ENCODE results near the gene TTC39B. TPM values are rescaled to one million over a fixed set of nuclear protein-coding genes. Genes with fewer than 3 reads are reported as not detected.

Gene TTC39B
- total RNA-seq, 4 donors from 2014 or later: 3.4 to 11.2 (median 4.3) TPM

DNA sequence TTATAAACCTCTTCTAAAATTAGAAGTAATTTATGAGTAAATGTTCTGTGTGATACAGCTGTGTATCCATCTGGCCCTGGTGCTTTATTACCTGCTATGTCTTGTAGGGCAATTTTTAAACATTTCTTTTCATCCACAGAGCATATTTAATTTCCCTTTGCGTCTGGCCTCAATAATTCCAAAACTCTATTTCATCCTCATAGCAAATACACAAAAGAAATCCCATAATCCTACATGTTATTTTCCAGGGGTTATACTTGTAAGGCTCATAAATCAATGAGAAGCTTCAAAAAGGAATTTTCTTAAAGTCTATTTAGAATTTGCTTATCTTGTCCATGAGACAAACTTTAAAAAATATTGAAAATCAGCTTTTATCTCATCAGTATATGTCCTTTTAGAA is 167.0 kb downstream of the TTC39B start:
- TF ChIP-seq, protein P1, sequence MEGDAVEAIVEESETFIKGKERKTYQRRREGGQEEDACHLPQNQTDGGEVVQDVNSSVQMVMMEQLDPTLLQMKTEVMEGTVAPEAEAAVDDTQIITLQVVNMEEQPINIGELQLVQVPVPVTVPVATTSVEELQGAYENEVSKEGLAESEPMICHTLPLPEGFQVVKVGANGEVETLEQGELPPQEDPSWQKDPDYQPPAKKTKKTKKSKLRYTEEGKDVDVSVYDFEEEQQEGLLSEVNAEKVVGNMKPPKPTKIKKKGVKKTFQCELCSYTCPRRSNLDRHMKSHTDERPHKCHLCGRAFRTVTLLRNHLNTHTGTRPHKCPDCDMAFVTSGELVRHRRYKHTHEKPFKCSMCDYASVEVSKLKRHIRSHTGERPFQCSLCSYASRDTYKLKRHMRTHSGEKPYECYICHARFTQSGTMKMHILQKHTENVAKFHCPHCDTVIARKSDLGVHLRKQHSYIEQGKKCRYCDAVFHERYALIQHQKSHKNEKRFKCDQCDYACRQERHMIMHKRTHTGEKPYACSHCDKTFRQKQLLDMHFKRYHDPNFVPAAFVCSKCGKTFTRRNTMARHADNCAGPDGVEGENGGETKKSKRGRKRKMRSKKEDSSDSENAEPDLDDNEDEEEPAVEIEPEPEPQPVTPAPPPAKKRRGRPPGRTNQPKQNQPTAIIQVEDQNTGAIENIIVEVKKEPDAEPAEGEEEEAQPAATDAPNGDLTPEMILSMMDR (IDR thresholded peaks at IDR 0.05; ENCODE audit: low read depth): no peak

GRCh38 chr9:15139469-15139868 is 167.5 kb downstream of the TTC39B start:
- TF ChIP-seq, protein P1 (IDR thresholded peaks at IDR 0.05; ENCODE audit: low read depth): no peak

GRCh38 chr9:15138357-15138686 is 168.7 kb downstream of the TTC39B start:
- TF ChIP-seq, protein P1 (IDR thresholded peaks at IDR 0.05; ENCODE audit: low read depth): no peak

GRCh38 chr9:15137658-15138356 is 169.2 kb downstream of the TTC39B start:
- TF ChIP-seq, protein P1 (IDR thresholded peaks at IDR 0.05; ENCODE audit: low read depth): no peak

GRCh38 chr9:15137089-15137488 is 169.9 kb downstream of the TTC39B start:
- TF ChIP-seq, protein P1 (IDR thresholded peaks at IDR 0.05; ENCODE audit: low read depth): no peak

- TF ChIP-seq, protein P1 (IDR thresholded peaks at IDR 0.05; ENCODE audit: low read depth): no peak
These were observed 170.4 kb downstream of the TTC39B start for GRCh38 chr9:15136646-15137045.

DNA sequence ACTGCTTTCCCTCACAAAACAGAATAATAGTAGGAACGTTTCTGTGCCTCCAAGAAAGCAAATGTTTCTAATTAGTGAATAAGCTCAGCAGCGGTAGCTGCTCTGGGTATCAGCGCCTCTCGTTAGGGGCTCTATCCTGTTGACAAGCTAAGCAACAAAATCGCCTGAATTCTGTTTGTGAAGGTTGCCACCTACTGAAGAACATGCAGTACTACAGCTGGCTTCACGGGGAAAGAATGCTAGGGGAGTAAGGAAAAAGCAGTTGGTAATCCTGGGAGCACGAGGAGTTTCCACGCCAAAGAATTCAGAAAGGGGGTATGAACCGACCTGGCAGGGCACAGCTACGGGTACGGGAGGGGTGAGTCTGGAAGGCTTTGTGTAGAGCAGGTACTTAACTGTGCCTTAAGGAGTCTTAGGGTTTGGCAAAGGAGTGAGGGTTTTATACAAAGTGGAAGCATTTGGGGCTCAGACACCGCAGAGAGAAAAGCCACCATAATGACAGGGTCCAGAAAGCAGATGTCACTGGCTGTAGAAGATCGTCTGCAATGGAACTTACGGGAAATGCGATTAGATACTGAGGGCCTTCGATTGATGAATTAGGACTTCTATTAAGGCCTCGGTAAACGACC is 171.7 kb downstream of the TTC39B start:
- TF ChIP-seq, protein P1 (IDR thresholded peaks at IDR 0.05; ENCODE audit: low read depth): no peak

Measured in subcutaneous adipose tissue (tissue), 4 donors.